IPS-18c (cell line): ENCODE data around the gene FBXO11.
"Not testable (repeated sequence)": the region's sequence is repeated elsewhere in the genome, so short reads cannot be mapped to it uniquely, and the experiment has no call there.

Experiments
- H3K4me3 ChIP-seq: 2 replicates; pipeline ENCODE4 v1.7.0; 2013; ENCODE audit warnings: low read depth, mild to moderate bottlenecking, low read length, moderate library complexity; ENCODE audit not compliant: insufficient read depth
- H3K9me3 ChIP-seq: one replicate; pipeline ENCODE4 v1.6.1; 2013; ENCODE audit warnings: mild to moderate bottlenecking, low read length, moderate library complexity; ENCODE audit not compliant: control insufficient read depth, insufficient read depth

Gene FBXO11

DNA sequence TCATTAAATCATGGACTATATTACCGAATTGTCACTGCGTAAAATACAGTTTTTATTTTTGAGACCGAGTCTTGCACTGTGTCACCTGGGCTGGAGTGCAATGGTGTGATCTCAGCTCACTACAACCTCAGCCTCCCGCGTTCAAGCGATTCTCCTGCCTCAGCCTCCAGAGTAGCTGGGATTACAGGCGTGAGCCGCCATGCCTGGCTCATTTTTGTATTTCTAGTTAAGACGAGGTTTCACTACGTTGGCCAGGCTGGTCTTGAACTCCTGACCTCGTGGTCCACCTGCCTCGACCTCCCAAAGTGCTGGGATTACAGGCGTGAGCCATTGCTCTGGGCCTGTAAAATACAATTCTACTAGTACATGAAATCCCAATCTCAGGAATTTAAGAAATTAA is 4.4 kb downstream of the FBXO11 start:
- not testable (repeated sequence) for H3K4me3 ChIP-seq, H3K9me3 ChIP-seq

DNA sequence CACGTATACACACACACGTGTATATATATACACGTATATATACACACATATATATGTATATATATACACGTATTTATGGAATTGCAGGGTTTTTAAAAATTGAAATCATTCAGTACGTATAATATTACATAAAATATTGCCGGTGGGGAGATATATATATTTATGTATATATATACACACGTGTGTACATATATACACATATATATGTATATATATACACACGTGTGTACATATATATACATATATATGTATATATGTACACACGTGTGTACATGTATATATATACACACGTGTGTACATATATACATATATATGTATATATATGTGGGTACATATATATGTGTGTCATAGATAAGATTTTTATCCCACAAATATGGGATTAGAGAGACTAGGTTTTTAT is 5.4 kb downstream of the FBXO11 start:
- Histone ChIP-seq H3K4me3 (no peak overlapping the region), H3K9me3 (no peaks in the 10 kb centered on the region)

- H3K4me3 ChIP-seq, result no peak overlapping the region
- no peaks in the 10 kb centered on the region for H3K9me3 ChIP-seq
Measured at GRCh38 chr2:47899915-47900816, 6.1 kb downstream of the FBXO11 start.

GRCh38 chr2:47897883-47898731 is 8.2 kb downstream of the FBXO11 start:
- H3K9me3 ChIP-seq, result no peaks in the 10 kb centered on the region
- H3K4me3 ChIP-seq, result no peak overlapping the region

GRCh38 chr2:47897191-47897882 is 9.0 kb downstream of the FBXO11 start:
- H3K9me3 ChIP-seq, H3K4me3 ChIP-seq: not testable (repeated sequence)

DNA sequence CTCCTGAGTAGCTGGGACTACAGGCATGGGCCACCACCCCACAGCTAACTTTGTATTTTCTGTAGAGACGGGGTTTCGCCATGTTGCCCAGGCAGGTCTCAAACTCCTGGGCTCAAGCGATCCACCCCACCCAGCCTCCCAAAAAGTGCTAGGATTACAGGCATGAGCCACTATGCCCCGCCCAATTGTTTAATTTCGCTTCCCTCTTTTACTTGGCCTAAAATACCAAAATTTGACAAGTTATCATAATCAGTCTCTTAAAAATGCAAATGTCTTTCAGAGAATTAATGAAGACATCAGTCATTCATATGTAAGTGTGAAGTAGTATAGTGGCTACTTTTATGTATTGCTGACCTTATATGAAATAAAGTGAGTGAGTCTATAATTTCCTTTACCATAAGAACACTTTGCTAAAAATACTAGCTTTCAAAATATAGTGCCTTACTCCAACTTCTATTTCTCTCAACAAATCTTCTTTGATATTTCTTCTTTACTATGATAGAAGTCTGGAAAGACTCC is 9.8 kb downstream of the FBXO11 start:
- no peak overlapping the region for H3K4me3 ChIP-seq
- no peaks in the 10 kb centered on the region for H3K9me3 ChIP-seq

- Histone ChIP-seq H3K9me3 (no peaks in the 10 kb centered on the region), H3K4me3 (no peak overlapping the region)
Measured at GRCh38 chr2:47893771-47894170, 12.5 kb downstream of the FBXO11 start.

DNA sequence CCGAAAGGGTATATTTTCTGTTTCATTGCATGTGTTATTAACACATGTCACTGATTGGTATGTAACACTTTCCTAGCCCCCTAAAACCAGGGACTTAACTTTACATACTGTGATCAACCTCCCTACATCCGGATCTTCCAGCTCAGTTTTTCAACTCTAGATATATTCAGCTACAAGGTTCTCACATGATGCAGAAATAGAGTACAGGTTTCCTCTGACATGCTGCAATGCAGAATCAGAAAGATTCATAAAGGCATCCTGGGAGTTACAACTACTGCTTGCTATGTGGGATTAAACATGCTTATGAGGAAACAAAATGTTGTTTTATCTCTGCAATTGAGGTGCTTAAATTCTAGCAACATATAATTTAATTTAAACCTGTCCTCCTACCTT is 14.0 kb downstream of the FBXO11 start:
- Histone ChIP-seq H3K4me3 (no peak overlapping the region), H3K9me3 (no peaks in the 10 kb centered on the region)

DNA sequence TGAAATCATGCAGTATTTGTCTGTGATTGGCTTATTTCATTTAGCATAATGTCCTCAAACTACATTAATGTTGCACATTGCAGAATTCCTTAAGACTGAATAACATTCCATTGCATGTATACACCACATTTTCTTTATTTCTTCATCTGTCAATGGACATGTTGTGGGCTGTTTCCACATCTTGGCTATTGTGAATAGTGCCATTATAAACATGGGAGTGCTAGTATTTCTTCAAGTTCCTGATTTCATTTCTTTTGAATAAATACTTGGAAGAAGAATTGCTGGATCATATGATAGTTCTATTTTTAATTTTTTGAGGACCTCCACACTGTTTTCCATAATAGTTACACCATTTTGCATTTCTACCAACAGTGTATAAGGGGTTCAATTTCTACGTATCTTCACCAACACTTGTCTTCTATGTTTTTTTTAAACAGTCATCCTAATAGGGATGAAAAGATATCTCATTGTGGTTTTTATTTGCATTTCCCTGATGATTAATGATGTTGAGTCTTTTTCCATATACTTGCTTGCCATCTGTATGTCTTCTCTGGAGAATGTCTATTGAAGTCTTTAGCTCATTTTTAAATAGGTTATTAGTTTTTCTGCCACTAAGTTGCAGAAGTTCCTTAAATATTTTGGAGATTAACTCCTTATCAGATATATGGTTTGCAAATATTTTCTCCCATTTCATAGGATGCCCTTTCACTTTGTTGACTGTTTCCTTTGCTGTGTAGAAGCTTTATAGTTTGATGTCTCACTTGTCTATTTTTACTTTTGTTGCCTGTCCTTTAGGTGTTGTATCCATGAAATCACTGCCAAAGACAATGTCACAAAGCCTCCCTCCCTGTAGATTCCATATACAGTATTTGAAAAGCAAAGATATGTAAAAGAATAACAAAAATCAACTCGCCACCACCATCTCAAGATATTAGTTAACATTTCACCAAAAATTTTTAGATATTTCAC is 14.6 kb downstream of the FBXO11 start:
- Histone ChIP-seq H3K9me3 (no peaks in the 10 kb centered on the region), H3K4me3 (no peak overlapping the region)

- H3K9me3 ChIP-seq, result no peaks in the 10 kb centered on the region
- H3K4me3 ChIP-seq, result no peak overlapping the region
Measured at GRCh38 chr2:47890711-47891368, 15.5 kb downstream of the FBXO11 start.

- Histone ChIP-seq H3K9me3 (no peaks in the 10 kb centered on the region), H3K4me3 (no peak overlapping the region)
Measured at GRCh38 chr2:47888581-47889280, 17.6 kb downstream of the FBXO11 start.

GRCh38 chr2:47876912-47877311 is 29.4 kb downstream of the FBXO11 start:
- H3K9me3 ChIP-seq, result no peaks in the 10 kb centered on the region
- no peak overlapping the region for H3K4me3 ChIP-seq

DNA sequence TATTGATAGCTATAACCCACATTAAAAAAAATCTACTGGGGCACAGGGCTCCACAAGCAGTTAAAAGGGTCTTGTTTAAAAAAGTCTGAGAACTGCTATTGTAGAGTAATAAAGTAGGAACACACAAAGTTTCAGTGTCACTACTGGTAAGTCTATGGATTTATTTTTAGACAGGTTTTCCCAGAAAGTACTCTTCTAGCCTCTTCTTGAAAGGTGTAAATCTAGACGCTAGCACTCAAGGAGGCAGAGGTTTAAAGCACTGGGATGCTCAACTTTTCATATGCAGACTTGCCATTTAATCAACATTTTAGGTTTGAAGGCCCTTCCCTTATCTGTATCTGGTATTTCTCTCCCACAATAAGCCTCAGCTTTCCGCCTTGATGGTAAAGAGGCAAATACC is 33.4 kb downstream of the FBXO11 start:
- Histone ChIP-seq H3K9me3 (no peaks in the 10 kb centered on the region), H3K4me3 (no peak overlapping the region)

DNA sequence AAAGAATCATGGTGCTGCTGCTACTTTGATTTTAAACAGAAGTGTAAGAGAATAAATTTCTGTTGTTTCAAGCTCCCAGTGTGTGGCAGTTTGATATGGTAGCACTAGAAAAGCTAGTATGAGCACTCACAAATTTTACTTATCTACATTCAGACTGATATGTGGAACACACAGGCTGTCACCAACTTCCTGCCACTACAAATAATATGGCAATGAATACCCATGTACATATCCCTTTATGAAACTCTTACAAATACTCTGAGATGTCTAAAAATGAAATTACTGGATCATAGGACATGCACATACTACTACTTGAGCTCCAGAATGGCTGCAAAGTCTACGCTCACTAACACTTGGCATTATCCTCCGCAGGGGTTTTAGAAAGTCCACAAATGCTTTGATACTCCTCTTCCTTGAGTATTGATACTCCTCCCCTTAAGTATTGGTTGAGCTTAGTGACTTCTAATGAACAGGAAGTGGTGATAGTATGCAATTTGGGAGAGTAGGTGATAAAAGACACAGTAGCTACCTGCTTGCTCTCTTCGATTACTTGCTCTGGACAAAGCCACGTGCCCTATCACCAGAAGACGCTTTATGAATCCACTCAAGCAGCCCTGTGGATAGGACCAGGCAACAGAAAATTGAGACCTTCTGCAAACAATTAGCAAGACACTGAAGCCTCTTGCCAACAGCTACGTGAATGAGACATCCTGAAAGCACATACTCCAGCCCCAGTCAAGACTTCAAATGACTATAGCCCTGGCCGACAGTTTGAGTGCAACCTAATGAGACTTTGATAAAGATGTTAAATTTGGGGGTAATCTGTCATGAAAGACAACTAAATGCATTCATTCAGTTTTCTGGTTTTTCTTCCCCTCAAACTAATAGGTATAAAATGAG is 35.4 kb downstream of the FBXO11 start:
- H3K9me3 ChIP-seq, result no peaks in the 10 kb centered on the region
- H3K4me3 ChIP-seq, result no peak overlapping the region
